IPS DF 6.9 (cell line): ENCODE measurements around the gene SKAP1.
"Not testable (repeated sequence)": the region's sequence is repeated elsewhere in the genome, so short reads cannot be mapped to it uniquely, and the experiment has no call there.

Experiments used
- DNase-seq: peaks from one replicate; pipeline ENCODE4 v3.0.0-alpha.2; 2013; ENCODE audit warnings: low read depth, low spot score
- H3K27ac ChIP-seq: one replicate; pipeline ENCODE4 v1.5.1; 2013; ENCODE audit warnings: low read length, control low read depth
- H3K27me3 ChIP-seq: 2 replicates; pipeline ENCODE4 v1.6.1; 2013; ENCODE audit warnings: mild to moderate bottlenecking, low read length; ENCODE audit not compliant: control insufficient read depth, insufficient read depth
- H3K36me3 ChIP-seq: 2 replicates; pipeline ENCODE4 v1.6.1; 2013; ENCODE audit warnings: low read length; ENCODE audit not compliant: control insufficient read depth, insufficient read depth
- H3K4me1 ChIP-seq: 2 replicates; pipeline ENCODE4 v1.6.1; 2013; ENCODE audit warnings: low read length; ENCODE audit not compliant: control insufficient read depth, insufficient read depth
- H3K4me3 ChIP-seq: 2 replicates; pipeline ENCODE4 v1.5.1; 2013; ENCODE audit warnings: mild to moderate bottlenecking, low read length
- H3K9me3 ChIP-seq: 2 replicates; pipeline ENCODE4 v1.6.1; 2013; ENCODE audit warnings: low read length, inconsistent platforms; ENCODE audit not compliant: control insufficient read depth, insufficient read depth
- WGBS: extraction: QIAGEN DNeasy Blood & Tissue Kit; methylation state at CpG from one replicate; pipeline ENCODE4 v1.1.7; 2013; ENCODE audit warnings: mixed read lengths, missing lambda C conversion rate; ENCODE audit not compliant: insufficient read length, insufficient coverage; 5-methylcytosine and 5-hydroxymethylcytosine counted together

The SKAP1 gene

GRCh38 chr17:48191362-48191761, 238.7 kb downstream of the SKAP1 start:
- no peaks in the 10 kb centered on the region for H3K36me3 ChIP-seq
- DNase-seq: no peak
- H3K27ac ChIP-seq: no peak overlapping the region
- H3K9me3 ChIP-seq: no peaks in the 10 kb centered on the region
- H3K27me3 ChIP-seq: peaks cover 3% of the 10 kb centered on the region; the same call in 1 of the 2 replicates
- no CpG with 5 or more reads among the region's 1 CpG for whole genome bisulfite sequencing
- H3K4me1 ChIP-seq: peaks cover 5% of the 10 kb centered on the region
- no peak overlapping the region for H3K4me3 ChIP-seq

- Histone ChIP-seq H3K27me3 (peaks cover 3% of the 10 kb centered on the region; the same call in 1 of the 2 replicates), H3K4me3 (no peak overlapping the region), H3K4me1 (peaks cover 5% of the 10 kb centered on the region), H3K9me3 (no peaks in the 10 kb centered on the region), H3K36me3 (no peaks in the 10 kb centered on the region), H3K27ac (no peak overlapping the region)
- no CpG with 5 or more reads among the region's 8 CpGs for WGBS
- no peak for DNase-seq
Measured at GRCh38 chr17:48190871-48191270, 239.1 kb downstream of the SKAP1 start.

- no peak overlapping the region for H3K4me3 ChIP-seq
- peaks cover 1% of the 10 kb centered on the region; the same call in 1 of the 2 replicates for H3K4me1 ChIP-seq
- H3K36me3 ChIP-seq: no peaks in the 10 kb centered on the region
- WGBS: no CpG with 5 or more reads among the region's 3 CpGs
- H3K9me3 ChIP-seq: no peaks in the 10 kb centered on the region
- H3K27me3 ChIP-seq: 0 out of 2 replicates have a peak, but pooled peaks cover 1% of the 10 kb centered on the region
- H3K27ac ChIP-seq: no peak overlapping the region
- DNase-seq: no peak
Measured at GRCh38 chr17:48187872-48188608, 242.0 kb downstream of the SKAP1 start.

- not testable (repeated sequence) for DNase-seq, H3K4me1 ChIP-seq, H3K27ac ChIP-seq, H3K9me3 ChIP-seq, H3K4me3 ChIP-seq, H3K36me3 ChIP-seq, H3K27me3 ChIP-seq
- no CpG with 5 or more reads among the region's 5 CpGs for WGBS
Measured at GRCh38 chr17:48186317-48186716, 243.7 kb downstream of the SKAP1 start.

- Histone ChIP-seq H3K27me3 (0 out of 2 replicates have a peak, but pooled peaks cover 1% of the 10 kb centered on the region), H3K27ac (no peak overlapping the region), H3K4me1 (0 out of 2 replicates have a peak, but pooled peaks cover 1% of the 10 kb centered on the region), H3K9me3 (no peaks in the 10 kb centered on the region), H3K4me3 (no peak overlapping the region), H3K36me3 (no peaks in the 10 kb centered on the region)
- no peak for DNase-seq
- no CpG with 5 or more reads among the region's 6 CpGs for WGBS
Measured at GRCh38 chr17:48184721-48185120, 245.3 kb downstream of the SKAP1 start.

- Histone ChIP-seq H3K4me1 (0 out of 2 replicates have a peak, but pooled peaks cover 2% of the 10 kb centered on the region), H3K9me3 (no peaks in the 10 kb centered on the region), H3K36me3 (no peaks in the 10 kb centered on the region), H3K4me3 (no peak overlapping the region), H3K27me3 (no peaks in the 10 kb centered on the region), H3K27ac (no peak overlapping the region)
- DNase-seq: no peak
- WGBS: no CpG with 5 or more reads among the region's 1 CpG
Measured at GRCh38 chr17:48181653-48182052, 248.4 kb downstream of the SKAP1 start.

GRCh38 chr17:48180842-48181629, 249.0 kb downstream of the SKAP1 start:
- WGBS: no CpG with 5 or more reads among the region's 7 CpGs
- H3K4me3 ChIP-seq: no peak overlapping the region
- no peak overlapping the region for H3K27ac ChIP-seq
- no peak for DNase-seq
- 0 out of 2 replicates have a peak, but pooled peaks cover 2% of the 10 kb centered on the region for H3K4me1 ChIP-seq
- H3K36me3 ChIP-seq: no peaks in the 10 kb centered on the region
- no peaks in the 10 kb centered on the region for H3K27me3 ChIP-seq
- H3K9me3 ChIP-seq: no peaks in the 10 kb centered on the region

- H3K27me3 ChIP-seq: no peaks in the 10 kb centered on the region
- no peak overlapping the region for H3K4me3 ChIP-seq
- WGBS: 100% methylated on average over 1 of the region's 4 CpGs
- no peak for DNase-seq
- H3K27ac ChIP-seq: no peak overlapping the region
- H3K9me3 ChIP-seq: no peaks in the 10 kb centered on the region
- H3K36me3 ChIP-seq: no peaks in the 10 kb centered on the region
- 0 out of 2 replicates have a peak, but pooled peaks cover 2% of the 10 kb centered on the region for H3K4me1 ChIP-seq
Measured at GRCh38 chr17:48179071-48179945, 250.7 kb downstream of the SKAP1 start.

- Histone ChIP-seq H3K27me3 (no peaks in the 10 kb centered on the region), H3K4me3 (no peak overlapping the region), H3K9me3 (no peaks in the 10 kb centered on the region), H3K27ac (no peak overlapping the region), H3K4me1 (0 out of 2 replicates have a peak, but pooled peaks cover 2% of the 10 kb centered on the region), H3K36me3 (no peaks in the 10 kb centered on the region)
- 100% methylated on average over 2 of the region's 4 CpGs for whole genome bisulfite sequencing
- DNase-seq: no peak
Measured at GRCh38 chr17:48178317-48178716, 251.7 kb downstream of the SKAP1 start.

- no peak for DNase-seq
- H3K36me3 ChIP-seq: no peaks in the 10 kb centered on the region
- no CpG with 5 or more reads among the region's 1 CpG for WGBS
- no peaks in the 10 kb centered on the region for H3K9me3 ChIP-seq
- H3K27me3 ChIP-seq: no peaks in the 10 kb centered on the region
- H3K27ac ChIP-seq: no peak overlapping the region
- H3K4me1 ChIP-seq: 0 out of 2 replicates have a peak, but pooled peaks cover 2% of the 10 kb centered on the region
- H3K4me3 ChIP-seq: no peak overlapping the region
Measured at GRCh38 chr17:48177816-48178215, 252.2 kb downstream of the SKAP1 start.
